A673 (cell line): Measurements from ENCODE around the gene MEOX1.

Source experiments
- EZH2 ChIP-seq: fragments of 200-600 bp; sonication (generic); IDR thresholded peaks from 2 replicates; pipeline ENCODE4 v1.6.1; 2017; ENCODE audit warnings: borderline replicate concordance, low read depth, mild to moderate bottlenecking, mixed read lengths, antibody characterized with exemption, low read length; ENCODE audit not compliant: poor library complexity, severe bottlenecking
- TF ChIP-seq, protein P1 (sequence below): fragments of 300-800, 200-600 bp; sonication (generic); conservative IDR thresholded peaks from 2 replicates; pipeline ENCODE4 v1.5.1; 2017; ENCODE audit warnings: low read depth, mild to moderate bottlenecking, antibody characterized with exemption, low read length, moderate library complexity, mixed read lengths

DNA sequence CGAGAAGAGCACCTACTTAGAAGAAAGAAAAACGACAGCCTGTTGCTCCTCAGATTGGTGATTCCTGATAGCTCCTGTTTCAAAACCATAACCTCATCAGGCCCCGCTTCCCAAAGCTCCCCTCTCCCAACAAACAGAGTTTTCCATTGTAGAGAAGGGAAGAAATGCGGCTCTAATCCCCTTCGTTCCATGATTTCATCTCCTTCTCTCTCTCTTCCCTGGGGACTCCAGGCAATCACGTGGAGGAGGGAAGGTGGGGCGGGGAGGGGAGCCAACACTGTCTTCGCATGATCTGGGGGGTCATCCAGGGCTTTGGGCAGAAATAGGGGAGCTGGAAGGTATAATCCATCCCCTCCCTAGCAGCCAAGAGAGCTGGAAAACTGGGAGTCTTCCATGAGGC lies 43.4 kb downstream of the MEOX1 start:
- TF ChIP-seq, protein P1, sequence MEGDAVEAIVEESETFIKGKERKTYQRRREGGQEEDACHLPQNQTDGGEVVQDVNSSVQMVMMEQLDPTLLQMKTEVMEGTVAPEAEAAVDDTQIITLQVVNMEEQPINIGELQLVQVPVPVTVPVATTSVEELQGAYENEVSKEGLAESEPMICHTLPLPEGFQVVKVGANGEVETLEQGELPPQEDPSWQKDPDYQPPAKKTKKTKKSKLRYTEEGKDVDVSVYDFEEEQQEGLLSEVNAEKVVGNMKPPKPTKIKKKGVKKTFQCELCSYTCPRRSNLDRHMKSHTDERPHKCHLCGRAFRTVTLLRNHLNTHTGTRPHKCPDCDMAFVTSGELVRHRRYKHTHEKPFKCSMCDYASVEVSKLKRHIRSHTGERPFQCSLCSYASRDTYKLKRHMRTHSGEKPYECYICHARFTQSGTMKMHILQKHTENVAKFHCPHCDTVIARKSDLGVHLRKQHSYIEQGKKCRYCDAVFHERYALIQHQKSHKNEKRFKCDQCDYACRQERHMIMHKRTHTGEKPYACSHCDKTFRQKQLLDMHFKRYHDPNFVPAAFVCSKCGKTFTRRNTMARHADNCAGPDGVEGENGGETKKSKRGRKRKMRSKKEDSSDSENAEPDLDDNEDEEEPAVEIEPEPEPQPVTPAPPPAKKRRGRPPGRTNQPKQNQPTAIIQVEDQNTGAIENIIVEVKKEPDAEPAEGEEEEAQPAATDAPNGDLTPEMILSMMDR: no peak
- TF ChIP-seq EZH2: no peak
